NCI-H510A treated with DMSO at 0.1 percent for 48 hours (cell line): ENCODE data around the gene TOB2.

Source experiments
- DNase-seq: peaks from one replicate; lab custom pipeline; 2025; lab: John Stamatoyannopoulos, UW

The TOB2 gene

DNA sequence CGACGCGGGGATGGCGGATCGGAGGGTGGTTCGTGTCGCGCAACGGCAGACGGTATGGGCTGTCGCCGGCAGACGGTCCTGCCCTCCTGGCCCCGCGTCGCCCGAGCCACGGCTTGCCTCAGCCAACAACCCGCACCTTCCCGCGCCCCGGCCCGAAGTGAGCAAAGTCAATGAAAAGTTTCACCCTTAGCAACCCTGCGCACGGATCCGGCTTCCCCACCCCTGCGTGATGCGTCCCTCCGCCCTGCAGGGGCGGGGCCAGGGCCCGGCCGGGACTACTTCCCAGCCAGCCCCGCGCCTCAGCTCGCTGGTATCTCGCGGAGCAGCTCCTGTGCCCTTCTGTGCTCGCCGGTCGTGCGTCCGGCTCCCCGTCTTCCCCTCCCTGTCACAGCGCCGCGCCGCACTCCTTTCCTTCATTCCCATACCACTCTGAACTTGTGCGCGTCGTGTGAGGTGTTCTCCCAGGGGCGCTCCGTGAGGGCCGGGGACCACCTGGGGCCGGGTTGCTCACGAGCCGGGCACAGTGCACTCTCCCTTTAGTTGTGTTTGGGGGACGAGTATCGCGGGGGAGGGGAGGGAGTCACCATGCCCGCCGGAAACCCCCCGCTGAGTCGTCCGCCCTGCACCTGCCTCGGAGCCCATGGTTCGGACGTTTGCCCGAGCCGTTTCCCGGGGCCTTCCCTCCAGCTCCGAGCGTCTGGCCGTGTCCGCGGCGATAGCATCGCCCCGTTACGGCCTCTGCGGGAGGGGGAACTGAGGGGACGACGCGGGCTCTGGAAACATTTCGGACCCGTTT is at the start of gene TOB2:
Gene TOB2 (minus strand): TSS at position 163 of the 796 bp plus-strand sequence. CDS start 9,456 bp downstream, outside the sequence.
- DNase-seq: peak; percentile 76

- no peak for DNase-seq
Measured at GRCh38 chr22:41491374-41492100, 44.9 kb upstream of the TOB2 start.

- no peak for DNase-seq
Measured at GRCh38 chr22:41488596-41489385, 42.2 kb upstream of the TOB2 start.

GRCh38 chr22:41488076-41488475 is 41.5 kb upstream of the TOB2 start:
- DNase-seq: no peak

GRCh38 chr22:41487037-41487935 is 40.7 kb upstream of the TOB2 start:
- no peak for DNase-seq

GRCh38 chr22:41485033-41485432 is 38.4 kb upstream of the TOB2 start:
- DNase-seq: no peak

GRCh38 chr22:41482319-41482935 is 35.8 kb upstream of the TOB2 start:
- no peak for DNase-seq

GRCh38 chr22:41481925-41482318 is 35.3 kb upstream of the TOB2 start:
- no peak for DNase-seq

DNA sequence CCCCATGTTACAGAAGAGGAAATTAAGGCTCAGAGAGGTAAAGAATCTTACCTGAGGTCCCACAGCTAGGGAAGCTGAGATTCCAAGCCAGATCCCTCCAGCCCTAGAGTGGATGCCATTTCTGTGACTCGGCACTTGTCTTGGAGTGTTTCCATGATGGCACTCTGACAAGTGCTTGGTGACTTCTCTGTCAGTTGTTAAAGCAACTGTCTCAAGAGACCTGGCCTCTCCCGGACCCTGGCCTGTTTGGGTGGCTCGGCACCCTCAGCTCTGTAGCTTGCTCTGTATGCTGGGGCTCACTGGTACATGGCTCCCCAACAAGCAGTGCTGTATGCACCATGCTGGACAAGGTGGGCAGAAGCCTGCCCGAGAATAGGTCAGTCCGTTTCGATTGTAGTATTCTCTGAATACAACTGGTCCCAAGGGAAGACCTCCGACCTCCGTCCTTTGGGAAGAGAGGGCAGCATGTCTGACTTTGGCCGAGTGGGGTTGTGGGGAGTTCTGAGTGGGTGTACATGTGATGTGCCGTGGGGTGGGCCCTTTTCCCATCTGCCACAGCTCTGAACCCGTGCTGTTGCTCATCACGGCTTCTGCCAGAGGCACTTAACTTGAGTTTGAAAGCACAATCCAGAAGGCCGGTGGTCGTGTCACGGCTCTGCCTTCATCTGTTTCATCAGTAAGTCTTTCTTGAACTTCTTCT is 34.7 kb upstream of the TOB2 start:
- no peak for DNase-seq

GRCh38 chr22:41480397-41480735 is 33.8 kb upstream of the TOB2 start:
- DNase-seq: no peak

GRCh38 chr22:41479671-41480396 is 33.2 kb upstream of the TOB2 start:
- DNase-seq: no peak

DNA sequence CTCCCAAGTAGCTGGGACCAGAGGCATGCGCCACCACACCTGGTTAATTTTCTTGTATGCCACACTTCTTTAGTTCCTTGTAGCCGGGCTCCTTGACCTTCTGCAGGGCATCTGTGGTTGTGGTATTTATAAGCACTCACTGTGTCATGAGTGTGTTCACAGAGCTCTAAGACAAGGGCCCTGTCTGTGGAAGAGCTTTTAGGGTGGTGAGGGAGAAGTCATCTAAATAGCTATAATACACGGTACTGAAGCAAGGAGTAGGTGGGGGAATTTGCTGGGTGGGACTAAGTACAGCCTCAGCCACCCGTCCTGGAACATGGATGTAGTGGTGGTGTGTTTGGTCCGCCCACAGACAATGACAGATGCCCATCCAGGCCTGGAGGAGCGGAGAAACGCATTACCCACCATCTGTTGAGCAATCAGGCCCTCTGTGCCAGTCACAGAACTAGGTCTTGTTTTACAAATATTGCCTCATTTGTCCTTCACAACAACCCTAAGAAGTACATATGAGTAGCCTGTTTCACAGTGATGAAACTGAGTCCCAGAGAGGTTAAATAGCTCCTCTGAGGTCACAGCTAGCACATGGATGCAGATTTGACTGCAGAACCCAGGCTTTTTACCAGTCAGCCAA is 32.4 kb upstream of the TOB2 start:
- no peak for DNase-seq

DNA sequence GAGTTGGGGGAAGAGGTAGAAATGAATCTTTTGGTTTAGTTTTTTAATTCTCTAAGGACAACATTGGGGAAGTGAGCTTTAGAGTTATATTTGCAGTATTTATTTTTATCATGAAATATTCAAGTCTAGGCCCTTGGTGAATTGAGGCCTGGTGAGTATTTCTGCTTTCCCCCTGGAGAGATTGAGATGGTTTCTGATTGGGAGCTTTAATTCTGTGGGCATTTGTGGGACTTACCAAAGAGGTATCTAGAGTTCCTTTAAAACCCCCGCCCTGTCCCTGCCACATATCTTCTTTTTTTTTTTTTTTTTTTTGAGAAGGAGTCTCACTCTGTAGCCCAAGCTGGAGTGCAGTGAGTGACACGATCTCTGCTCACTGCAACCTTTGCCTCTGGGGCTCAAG is 31.9 kb upstream of the TOB2 start:
- no peak for DNase-seq

DNA sequence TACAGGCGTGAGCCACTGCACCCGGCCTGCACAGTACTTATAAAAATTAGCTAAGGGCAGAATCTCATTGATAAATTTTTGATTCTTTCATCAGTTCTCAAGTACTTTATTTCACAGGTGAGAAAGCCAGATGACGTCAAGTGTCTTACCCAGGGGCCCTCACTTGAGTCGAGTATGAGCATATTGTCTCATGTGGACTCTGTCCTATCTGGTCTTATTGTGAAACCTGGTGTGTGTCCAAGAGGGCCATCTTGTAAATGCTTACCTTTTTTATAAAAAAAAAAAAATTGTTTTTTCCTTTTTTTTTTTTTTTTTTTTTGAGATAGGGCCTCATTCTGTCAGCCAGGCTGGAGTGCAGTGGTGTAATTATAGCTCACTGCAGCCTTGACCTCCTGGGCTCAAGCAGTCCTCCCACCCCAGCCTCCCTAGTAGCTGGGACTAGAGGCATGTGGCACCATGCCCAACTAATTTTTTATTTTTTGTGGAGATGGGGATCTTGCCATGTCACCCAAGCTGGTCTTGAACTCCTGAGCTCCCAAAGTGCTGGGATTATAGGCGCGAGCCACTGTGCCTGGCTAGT is 28.4 kb upstream of the TOB2 start:
- DNase-seq: no peak

DNA sequence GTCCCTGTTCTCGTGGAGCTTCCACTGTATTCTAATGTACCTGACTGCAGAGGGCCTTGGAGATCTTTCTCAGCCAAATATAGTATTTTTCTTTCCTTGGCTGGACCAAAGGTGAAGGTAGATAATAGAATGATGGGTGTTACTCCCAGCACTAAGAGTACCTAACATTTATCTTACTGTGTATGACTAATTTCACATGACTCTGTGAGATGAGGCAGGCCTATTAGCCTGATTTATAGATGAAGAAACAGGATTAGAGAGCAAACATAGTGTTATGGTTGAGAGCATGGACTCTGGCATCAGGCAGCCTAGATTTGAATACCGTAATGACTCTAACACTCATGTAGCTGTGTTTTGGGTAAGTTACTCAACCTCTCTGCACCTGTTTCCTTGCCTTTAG is 25.0 kb upstream of the TOB2 start:
- DNase-seq: no peak

DNA sequence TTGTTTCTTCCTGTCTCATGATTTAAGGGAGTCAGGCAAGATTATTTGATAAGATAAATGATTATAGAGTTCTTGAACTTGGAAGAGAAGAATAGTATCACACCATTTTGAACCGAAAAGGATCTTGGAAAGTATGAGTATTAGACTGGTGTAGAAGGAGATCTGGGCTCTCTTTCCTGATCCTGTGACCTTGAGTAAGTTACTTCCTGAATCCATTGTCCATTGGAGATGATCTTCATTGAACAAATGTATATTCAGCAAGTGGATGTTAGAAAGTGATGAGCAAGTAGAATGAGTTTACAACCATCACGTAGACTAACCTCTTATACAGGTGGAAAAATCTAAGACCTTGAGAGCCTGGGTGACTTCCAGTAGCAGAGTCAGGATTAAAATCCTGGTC is 24.3 kb upstream of the TOB2 start:
- no peak for DNase-seq

GRCh38 chr22:41469218-41469851 is 22.7 kb upstream of the TOB2 start:
- no peak for DNase-seq

DNA sequence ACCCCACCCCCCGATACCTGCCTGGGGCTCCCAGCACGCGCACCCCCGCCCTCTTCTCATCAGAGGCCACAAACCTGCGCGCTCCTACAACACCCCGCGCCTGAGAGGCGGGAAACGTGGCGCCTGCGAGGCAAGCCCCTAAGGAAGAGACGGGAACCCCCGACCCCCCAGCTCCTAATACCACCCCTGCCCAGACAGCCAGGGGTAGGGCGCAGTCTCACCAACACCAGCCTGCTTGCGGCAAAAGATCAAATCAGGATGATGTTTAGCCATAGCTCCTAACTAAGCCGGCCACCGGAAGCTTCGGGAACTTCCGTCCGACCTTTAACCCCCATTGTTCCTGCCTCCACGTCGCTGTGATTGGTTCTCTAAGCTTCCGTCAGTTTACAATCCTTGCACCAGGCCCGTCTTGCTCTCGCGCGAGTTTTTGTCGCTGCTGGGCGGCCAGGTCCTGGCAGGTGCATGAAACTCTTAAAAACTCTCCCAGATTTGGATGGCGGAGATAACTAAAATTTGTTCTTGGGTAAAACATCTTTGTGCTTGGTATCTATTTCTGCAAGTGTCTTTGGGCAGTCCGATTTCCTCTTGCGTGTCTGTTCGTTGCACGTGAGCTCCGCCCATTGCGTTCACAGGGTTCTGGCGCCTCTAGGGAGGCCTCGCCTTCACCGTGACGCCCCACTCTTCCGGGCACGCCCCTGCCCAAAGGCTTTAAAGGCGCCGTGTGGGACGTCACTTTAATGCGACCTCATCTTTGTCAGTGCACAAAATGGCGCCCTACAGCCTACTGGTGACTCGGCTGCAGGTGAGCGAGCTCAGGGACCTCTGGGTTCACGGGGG is 22.0 kb upstream of the TOB2 start, which contains the start of the genes ACO2 and PHF5A:
Gene ACO2 (plus strand): TSS at position 737 of the 837 bp plus-strand sequence. CDS start 30 bp downstream, at position 767.
Gene PHF5A (minus strand): TSS at position 312 of the 837 bp plus-strand sequence. CDS start 39 bp downstream, at position 273.
- peak; percentile 91 for DNase-seq
